GM18867 (cell line): ENCODE results near the gene CELF1.

Experiments used
- ATAC-seq: cut with Tn5 transposase; IDR thresholded peaks from one replicate; pipeline ENCODE4 v1.9.1; 2021; ENCODE audit warnings: mild to moderate bottlenecking, moderate library complexity; ENCODE audit not compliant: unreplicated experiment

CELF1 gene

DNA sequence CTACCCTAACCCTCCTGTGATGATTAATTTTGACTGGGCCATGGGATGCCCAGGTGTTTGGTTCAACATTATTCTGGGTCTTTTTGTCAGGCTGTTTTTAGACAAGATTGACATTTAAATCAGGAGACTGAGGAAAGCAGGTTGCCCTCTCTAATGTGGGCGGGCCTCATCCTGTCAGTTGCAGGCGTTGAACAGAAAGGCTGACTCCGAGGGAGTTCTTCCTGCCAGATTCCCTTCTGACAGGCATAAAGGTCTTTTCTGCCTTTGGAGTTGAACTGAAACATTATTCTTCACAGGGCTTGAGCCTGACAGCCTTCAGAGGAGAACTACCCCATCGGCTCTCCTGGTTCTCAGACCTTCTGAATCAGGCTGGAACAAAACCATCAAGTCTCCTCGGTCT is 122.4 kb downstream of the CELF1 start:
- no peak for ATAC-seq

DNA sequence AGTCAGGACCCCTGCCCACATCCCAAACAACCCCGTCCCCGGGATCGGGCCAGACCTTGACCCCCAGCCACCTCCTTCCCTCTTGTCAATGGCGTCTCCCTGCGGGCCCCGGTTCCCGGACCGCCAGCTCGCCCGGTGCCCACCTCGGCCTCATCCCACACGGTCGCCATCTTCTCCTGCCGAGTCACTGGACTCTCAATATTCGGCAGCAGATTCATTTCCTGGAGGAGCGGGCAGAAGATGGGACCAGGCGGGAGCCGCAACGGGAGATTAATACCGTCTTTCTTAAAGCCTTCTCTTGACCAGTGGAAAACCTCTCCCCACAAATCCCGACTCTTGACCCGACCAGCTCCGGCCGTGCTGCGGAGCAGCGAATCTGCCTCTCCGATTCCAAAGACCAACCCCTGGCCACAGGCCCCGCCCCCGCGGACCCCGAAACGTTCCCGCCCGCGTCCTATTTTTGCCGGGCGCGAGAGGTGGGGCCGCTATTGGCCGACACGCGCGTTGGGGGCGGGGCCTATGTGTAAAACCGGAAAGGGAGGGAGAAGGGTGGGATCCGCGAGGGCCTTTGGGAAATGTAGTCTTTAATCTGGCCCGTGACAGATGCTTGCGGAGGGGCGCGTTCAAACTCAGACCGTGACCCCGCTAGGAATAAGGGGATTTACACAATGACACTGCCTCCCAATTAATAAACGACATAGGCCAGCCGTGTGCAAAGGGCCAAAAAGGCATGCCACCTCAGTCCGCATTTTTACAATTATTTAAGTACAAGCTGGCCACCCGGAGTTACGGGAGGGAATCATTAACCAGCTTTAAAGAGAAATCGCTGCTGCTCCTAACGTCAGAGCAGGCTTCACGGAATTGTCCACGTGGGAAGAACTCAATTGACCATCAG is 126.6 kb downstream of the CELF1 start, which contains the start of gene PSMC3:
Gene PSMC3 (minus strand): TSS at position 378 of the 895 bp plus-strand sequence. CDS start 160 bp downstream, at position 218.
- peak; percentile 91 for ATAC-seq

DNA sequence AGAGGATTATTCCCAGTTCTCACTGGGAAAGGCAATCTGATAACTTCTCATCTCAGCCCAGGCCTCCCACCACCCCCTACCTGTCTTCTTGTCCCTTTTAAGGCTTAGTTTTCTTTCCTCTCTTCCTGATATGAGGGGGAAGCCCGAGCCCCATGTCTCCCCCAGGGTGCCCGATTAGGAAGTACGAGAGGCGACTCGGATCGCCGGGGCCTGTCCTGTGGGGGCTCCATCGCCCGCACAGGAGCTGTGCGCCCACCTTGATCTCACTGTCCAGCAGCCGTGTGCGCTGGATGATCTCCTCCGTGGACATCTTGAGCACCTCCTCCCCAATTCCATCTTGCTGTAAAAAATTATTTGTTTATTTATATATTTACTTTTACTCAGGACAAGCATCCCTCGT is 127.3 kb downstream of the CELF1 start:
- no peak for ATAC-seq

DNA sequence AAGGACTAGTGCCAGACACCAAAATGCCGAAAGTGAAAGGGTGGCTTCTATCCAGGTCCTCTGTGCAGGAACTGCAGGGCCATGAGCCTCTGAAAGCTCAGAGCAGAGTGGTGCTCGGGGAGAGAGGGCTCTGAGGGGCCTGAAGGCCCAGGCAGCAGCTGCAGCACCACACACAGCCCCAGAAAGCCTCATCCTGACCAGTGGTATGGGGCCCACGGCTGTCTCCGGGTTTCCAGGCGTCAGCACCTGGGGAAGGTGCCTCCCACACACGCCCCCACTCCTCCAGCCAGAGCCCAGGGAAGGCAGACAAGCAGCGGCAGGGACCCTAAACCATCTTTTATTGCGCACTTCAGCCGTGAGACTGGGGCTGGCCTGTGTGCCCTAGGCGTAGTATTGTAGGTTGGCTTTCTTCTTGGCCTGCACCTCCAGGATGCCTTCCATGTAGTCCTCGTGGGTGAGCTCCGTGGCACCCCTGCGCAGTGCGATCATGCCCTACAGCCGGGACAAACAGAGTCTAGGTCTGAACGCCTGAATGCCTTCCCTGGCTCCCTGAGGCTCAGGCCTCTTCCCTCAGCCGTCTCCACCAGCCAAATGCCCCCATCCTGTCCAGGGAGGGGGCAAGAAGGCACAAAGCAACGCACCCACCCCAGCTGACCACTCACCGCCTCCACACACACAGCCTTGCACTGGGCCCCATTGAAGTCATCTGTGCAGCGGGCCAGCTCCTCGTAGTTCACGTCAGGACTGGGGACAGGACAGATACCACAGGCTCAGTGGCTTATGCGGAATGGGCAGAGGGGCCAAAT is 134.3 kb downstream of the CELF1 start:
- no peak for ATAC-seq

DNA sequence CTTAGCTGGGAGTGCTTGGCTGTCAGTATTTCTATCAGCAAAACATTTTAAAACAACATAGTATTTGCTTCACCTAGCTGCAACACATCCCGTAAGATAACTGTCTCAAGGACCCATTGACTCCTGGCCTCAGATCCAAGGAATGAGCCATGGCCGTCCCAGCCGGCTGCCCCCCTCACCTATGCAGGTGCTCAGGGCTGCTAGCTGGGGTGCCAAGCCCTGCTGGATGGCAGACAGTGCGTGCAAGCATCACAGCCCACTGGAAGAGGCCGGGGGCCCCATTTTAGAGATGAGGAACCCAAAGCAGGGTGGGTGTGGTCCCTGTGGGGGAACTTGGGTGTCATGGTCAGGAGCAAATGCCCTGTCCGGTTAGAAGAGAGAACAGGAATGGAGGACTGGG is 135.2 kb downstream of the CELF1 start:
- ATAC-seq = no peak

DNA sequence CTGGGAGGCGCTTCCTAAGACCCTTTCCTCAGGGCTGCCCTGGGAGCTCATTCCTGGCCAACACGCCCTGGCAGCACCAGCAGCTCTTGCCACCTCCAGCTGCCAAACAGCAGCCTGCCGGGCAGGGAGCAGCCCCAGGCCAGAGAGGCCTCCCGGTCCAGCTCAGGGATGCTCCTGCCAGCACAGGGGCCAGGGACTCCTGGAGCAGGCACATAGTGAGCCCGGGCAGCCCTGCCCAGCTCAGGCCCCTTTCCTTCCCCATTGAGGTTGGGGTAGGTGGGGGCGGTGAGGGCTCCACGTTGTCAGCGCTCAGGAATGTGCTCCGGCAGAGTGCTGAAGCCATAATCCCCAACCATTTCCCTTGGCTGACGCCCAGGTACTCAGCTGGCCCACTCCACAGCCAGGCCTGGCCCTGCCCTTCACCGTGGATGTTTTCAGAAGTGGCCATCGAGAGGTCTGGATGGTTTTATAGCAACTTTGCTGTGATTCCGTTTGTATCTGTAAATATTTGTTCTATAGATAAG is 136.9 kb downstream of the CELF1 start:
- ATAC-seq = no peak
